IMR-90 (cell line): ENCODE data around the gene PAQR9. TPM values are rescaled to one million over a fixed set of nuclear protein-coding genes. Genes with fewer than 3 reads are reported as not detected.

ENCODE experiments used
- ATAC-seq: fragments of 200-7000 bp; cut with Tn5 transposase; 2 replicates; pipeline ENCODE4 v1.9.1; 2020; ENCODE audit warnings: low read depth, mild to moderate bottlenecking, moderate library complexity
- BruUV-seq: library from RNA; stranded (reverse); fragments of 400-500 nt; replicated peaks from 2 replicates; lab custom pipeline; 2021; lab: Mats Ljungman, UMichigan
- CTCF ChIA-PET: fragments of 300-600 bp; formaldehyde crosslinking; extraction: SDS; loops from one replicate; lab custom pipeline; 2021; ENCODE audit warnings: antibody characterized with exemption; lab: Yijun Ruan, JAX
- POLR2A ChIA-PET: fragments of 300-600 bp; sonication (Branson Sonifier 250); formaldehyde crosslinking; loops from one replicate; lab custom pipeline; 2022; ENCODE audit warnings: antibody characterized with exemption; ENCODE audit not compliant: unreplicated experiment; lab: Charles Lee
- DNase-seq: peaks from one replicate; pipeline ENCODE4 v3.0.0; 2013
- H2AFZ ChIP-seq: replicated peaks from 2 replicates; pipeline ENCODE3; 2013; ENCODE audit warnings: low read length, mild to moderate bottlenecking; ENCODE audit not compliant: poor library complexity
- H2AK5ac ChIP-seq: 2 replicates; pipeline ENCODE4 v1.6.1; 2013; ENCODE audit warnings: low read depth, low read length, inconsistent platforms
- H2AK9ac ChIP-seq: replicated peaks from 2 replicates; pipeline ENCODE3; 2013; ENCODE audit warnings: mild to moderate bottlenecking, low read depth, low read length, moderate library complexity; ENCODE audit not compliant: poor library complexity
- H2BK120ac ChIP-seq: 2 replicates; pipeline ENCODE4 v1.6.1; 2013; ENCODE audit warnings: low read depth, low read length, inconsistent platforms
- H2BK15ac ChIP-seq: 3 replicates; pipeline ENCODE4 v1.6.1; 2013; ENCODE audit warnings: low read depth, low read length, inconsistent platforms
- H2BK20ac ChIP-seq: 2 replicates; pipeline ENCODE4 v1.6.1; 2013; ENCODE audit warnings: low read depth, mild to moderate bottlenecking, inconsistent platforms, low read length, moderate library complexity
- H2BK5ac ChIP-seq: 2 replicates; pipeline ENCODE4 v1.6.1; 2013; ENCODE audit warnings: mild to moderate bottlenecking, low read depth, low read length, inconsistent platforms; ENCODE audit not compliant: poor library complexity, severe bottlenecking
- H3K14ac ChIP-seq: replicated peaks from 2 replicates; pipeline ENCODE4 v1.6.1; 2013; ENCODE audit warnings: low read depth, low read length, inconsistent platforms
- H3K18ac ChIP-seq: 2 replicates; pipeline ENCODE4 v1.6.1; 2013; ENCODE audit warnings: low read depth, low read length, control low read depth
- H3K23ac ChIP-seq: 2 replicates; pipeline ENCODE4 v1.6.1; 2013; ENCODE audit warnings: low read depth, low read length, inconsistent platforms
- H3K27ac ChIP-seq: 2 replicates; pipeline ENCODE4 v1.5.1; 2013; ENCODE audit warnings: mild to moderate bottlenecking, control low read depth, low read length; ENCODE audit not compliant: insufficient read depth
- H3K27me3 ChIP-seq: 2 replicates; pipeline ENCODE4 v1.6.1; 2013; ENCODE audit warnings: low read length; ENCODE audit not compliant: control insufficient read depth, insufficient read depth
- H3K36me3 ChIP-seq: 2 replicates; pipeline ENCODE4 v1.6.1; 2013; ENCODE audit warnings: low read length, mixed read lengths; ENCODE audit not compliant: control insufficient read depth, insufficient read depth
- H3K4ac ChIP-seq: 2 replicates; pipeline ENCODE4 v1.6.1; 2013; ENCODE audit warnings: low read depth, low read length, inconsistent platforms
- H3K4me1 ChIP-seq: 2 replicates; pipeline ENCODE4 v1.6.1; 2013; ENCODE audit warnings: low read length, mixed read lengths; ENCODE audit not compliant: control insufficient read depth, insufficient read depth
- H3K4me2 ChIP-seq: 2 replicates; pipeline ENCODE4 v1.6.1; 2013; ENCODE audit warnings: low read depth, mild to moderate bottlenecking, control low read depth, low read length, moderate library complexity
- H3K4me3 ChIP-seq: 2 replicates; pipeline ENCODE4 v1.5.1; 2013; ENCODE audit warnings: low read depth, mild to moderate bottlenecking, control low read depth, low read length, moderate library complexity; ENCODE audit not compliant: insufficient read depth
- H3K56ac ChIP-seq: 2 replicates; pipeline ENCODE4 v1.6.1; 2013; ENCODE audit warnings: low read length, inconsistent platforms; ENCODE audit not compliant: insufficient read depth; ENCODE audit errors: extremely low read depth
- H3K79me1 ChIP-seq, 2 experiments: 2 replicates each; pipeline ENCODE4 v1.6.1; 2013; ENCODE audit warnings: low read length in 2 of 2, inconsistent platforms in 1 of 2, low read depth in 1 of 2
- H3K9ac ChIP-seq: 2 replicates; pipeline ENCODE4 v1.6.1; 2013; ENCODE audit warnings: low read depth, low read length, control low read depth
- H3K9me1 ChIP-seq: 2 replicates; pipeline ENCODE4 v1.6.1; 2013; ENCODE audit warnings: low read length, inconsistent platforms; ENCODE audit not compliant: insufficient read depth
- H3K9me3 ChIP-seq: 2 replicates; pipeline ENCODE4 v1.6.1; 2013; ENCODE audit warnings: low read length; ENCODE audit not compliant: control insufficient read depth, insufficient read depth
- H4K20me1 ChIP-seq: 2 replicates; pipeline ENCODE4 v1.6.1; 2013; ENCODE audit warnings: low read length, inconsistent platforms; ENCODE audit not compliant: insufficient read depth
- H4K5ac ChIP-seq: 2 replicates; pipeline ENCODE4 v1.6.1; 2013; ENCODE audit warnings: mild to moderate bottlenecking, low read depth, low read length, control low read depth
- H4K8ac ChIP-seq, 2 experiments: 2 replicates each; pipeline ENCODE4 v1.6.1; 2013; ENCODE audit warnings: low read depth in 2 of 2, low read length in 2 of 2, control low read depth in 1 of 2, inconsistent platforms in 1 of 2
- H4K91ac ChIP-seq: 2 replicates; pipeline ENCODE4 v1.6.1; 2013; ENCODE audit warnings: low read depth, low read length, inconsistent platforms; ENCODE audit not compliant: insufficient read depth
- BHLHE40 ChIP-seq: fragments of 150-350 bp; IDR thresholded peaks from 2 replicates; pipeline ENCODE4 v1.6.1; 2016; ENCODE audit warnings: mild to moderate bottlenecking, low read depth, low read length
- CEBPB ChIP-seq: IDR thresholded peaks from 2 replicates; pipeline ENCODE4 v1.6.1; 2012; ENCODE audit warnings: low read depth, low read length, improper control_type of control experiment
- CHD1 ChIP-seq: IDR thresholded peaks from 2 replicates; pipeline ENCODE4 v1.6.1; 2012; ENCODE audit warnings: low read depth, low read length, improper control_type of control experiment
- ELK1 ChIP-seq: fragments of 150-350 bp; IDR thresholded peaks from 2 replicates; pipeline ENCODE4 v1.6.1; 2016; ENCODE audit warnings: low read depth, mild to moderate bottlenecking, low read length, moderate library complexity, borderline replicate concordance
- FOS ChIP-seq: fragments of 150-350 bp; IDR thresholded peaks from 2 replicates; pipeline ENCODE4 v1.6.1; 2016; ENCODE audit warnings: low read depth, low read length
- MAFK ChIP-seq: IDR thresholded peaks from 2 replicates; pipeline ENCODE4 v1.6.1; 2012; ENCODE audit warnings: low read depth, low read length, improper control_type of control experiment
- MAZ ChIP-seq: IDR thresholded peaks from 2 replicates; pipeline ENCODE4 v1.6.1; 2012; ENCODE audit warnings: low read depth, mild to moderate bottlenecking, low read length, improper control_type of control experiment, moderate library complexity, borderline replicate concordance
- MXI1 ChIP-seq: IDR thresholded peaks from 2 replicates; pipeline ENCODE4 v1.6.1; 2012; ENCODE audit warnings: low read depth, mild to moderate bottlenecking, low read length, moderate library complexity, borderline replicate concordance
- NFE2L2 ChIP-seq: fragments of 150-350 bp; IDR thresholded peaks from 2 replicates; pipeline ENCODE4 v1.6.1; 2016; ENCODE audit warnings: low read depth, mild to moderate bottlenecking, low read length
- POLR2A ChIP-seq: IDR thresholded peaks from 2 replicates; pipeline ENCODE4 v1.6.1; 2012; ENCODE audit warnings: mild to moderate bottlenecking, low read depth, low read length
- RAD21 ChIP-seq: IDR thresholded peaks from 2 replicates; pipeline ENCODE4 v1.6.1; 2012; ENCODE audit warnings: low read length, improper control_type of control experiment
- RCOR1 ChIP-seq: IDR thresholded peaks from 2 replicates; pipeline ENCODE4 v1.6.1; 2012; ENCODE audit warnings: mild to moderate bottlenecking, low read length, improper control_type of control experiment; ENCODE audit not compliant: insufficient replicate concordance
- RFX5 ChIP-seq: IDR thresholded peaks from 2 replicates; pipeline ENCODE4 v1.8.0; 2012; ENCODE audit warnings: low read depth, mild to moderate bottlenecking, low read length, moderate library complexity
- SMC3 ChIP-seq: fragments of 150-350 bp; IDR thresholded peaks from 2 replicates; pipeline ENCODE4 v1.6.1; 2016; ENCODE audit warnings: low read depth, mild to moderate bottlenecking, antibody characterized with exemption, low read length, moderate library complexity
- WGBS, 2 experiments: methylation state at CpG; one replicate each; pipeline versions ENCODE4 v1.1.5 to v1.1.7; 2013; ENCODE audit warnings: missing lambda C conversion rate in 2 of 2; ENCODE audit not compliant: insufficient read length in 1 of 2; ENCODE audit errors: extremely low coverage in 2 of 2; 5-methylcytosine and 5-hydroxymethylcytosine counted together
- dilution Hi-C: fragments of 300-500 bp; cut with HindIII; formaldehyde crosslinking; loops from one replicate; pipeline ENCODE4 v1.14.3; 2018; ENCODE audit warnings: low sequenced_read_pairs; ENCODE audit not compliant: unreplicated experiment
- in situ Hi-C: fragments of 300-500 bp; cut with MboI; formaldehyde crosslinking; loops from 3 replicates; pipeline ENCODE4 v1.14.3; 2019; ENCODE audit warnings: low sequenced_read_pairs, inconsistent platforms, mixed read lengths
- intact Hi-C: fragments of 100-400 bp; cut with micrococcal nuclease; formaldehyde crosslinking; loops from 2 replicates; pipeline ENCODE4 v1.10.0; 2022
- polyA plus RNA-seq, 3 experiments: library from polyadenylated mRNA; depleted of rRNA; stranded (reverse); fragments of >200 nt; gene quantifications; 2 replicates each; pipeline ENCODE4 v1.2.3, GENCODE V29; 2012; ENCODE audit warnings: low replicate concordance in 1 of 3
- total RNA-seq: library from RNA; depleted of rRNA; stranded (reverse); fragments of >200 nt; gene quantifications from 2 replicates; pipeline ENCODE4 v1.2.3, GENCODE V29; 2012
- TF ChIP-seq, protein P1 (sequence below): fragments of 150-350 bp; IDR thresholded peaks from 2 replicates; pipeline ENCODE4 v1.6.1; 2017; ENCODE audit warnings: mild to moderate bottlenecking, antibody characterized with exemption, low read length, low read depth
- TF ChIP-seq, protein P2 (sequence below): conservative IDR thresholded peaks from 2 replicates; pipeline ENCODE4 v1.5.1; 2012; ENCODE audit warnings: mild to moderate bottlenecking, low read depth, low read length, improper control_type of control experiment

PAQR9 gene
- total and polyA plus RNA-seq, 2 of the 4 experiments (the other 2 are of a cell fraction), result 0.05 TPM; not detected in 1

DNA sequence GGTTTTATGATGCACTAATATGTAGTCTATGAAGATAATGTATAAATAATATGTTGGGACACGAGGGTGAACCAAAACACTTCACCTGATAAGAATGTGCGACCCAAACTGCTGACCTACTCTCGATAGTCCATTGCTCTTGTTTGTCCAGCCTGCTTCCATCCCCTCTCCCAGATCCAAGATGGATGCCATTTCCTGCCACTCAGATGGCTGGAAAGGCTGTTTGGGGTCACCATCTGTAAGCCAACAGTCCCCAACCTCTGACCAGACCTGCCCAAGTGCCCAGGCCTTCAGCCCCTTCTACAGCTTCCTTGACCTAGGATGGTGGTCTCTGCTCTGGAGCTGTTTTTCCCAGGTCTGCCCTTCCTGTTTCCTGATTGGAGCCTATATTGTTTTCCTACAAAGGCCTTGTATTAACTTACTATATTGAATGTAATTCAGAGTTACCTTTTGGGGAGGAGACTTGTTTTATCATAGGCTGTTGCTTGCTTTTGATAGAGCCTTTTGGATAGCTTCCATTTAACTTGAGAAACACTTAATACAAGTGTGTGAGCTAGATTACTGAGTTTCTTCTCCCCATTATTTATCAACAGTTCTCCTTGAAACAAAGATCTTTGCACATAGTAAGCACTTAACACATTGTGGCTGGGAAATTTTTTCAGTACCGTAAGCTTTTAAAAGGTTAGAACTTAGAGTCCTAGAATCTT lies 5.0 kb upstream of the PAQR9 start:
- no peak overlapping the region for H2AK9ac ChIP-seq
- no peak overlapping the region for H2BK20ac ChIP-seq
- CTCF ChIA-PET, result no interaction called here
- H3K4ac ChIP-seq, result no peak overlapping the region
- no peak overlapping the region for H3K27ac ChIP-seq
- no peak overlapping the region for H2BK5ac ChIP-seq
- peaks cover 46% of the 10 kb centered on the region for H3K27me3 ChIP-seq
- no peak overlapping the region for H2BK15ac ChIP-seq
- intact Hi-C loops, result no loop called here
- no peak overlapping the region for H4K91ac ChIP-seq
- H3K4me1 ChIP-seq, result no peaks in the 10 kb centered on the region
- H3K9me1 ChIP-seq, result no peaks in the 10 kb centered on the region
- H4K20me1 ChIP-seq, result no peaks in the 10 kb centered on the region
- no peak overlapping the region for H3K4me3 ChIP-seq
- no peak overlapping the region for H3K4me2 ChIP-seq
- TF ChIP-seq RAD21 (no peak), CHD1 (no peak), MAFK (no peak), MAZ (no peak), RCOR1 (no peak), RFX5 (no peak), CEBPB (no peak), FOS (no peak), POLR2A (no peak), NFE2L2 (no peak), MXI1 (no peak), SMC3 (no peak), BHLHE40 (no peak), ELK1 (no peak)
- TF ChIP-seq, protein P1, sequence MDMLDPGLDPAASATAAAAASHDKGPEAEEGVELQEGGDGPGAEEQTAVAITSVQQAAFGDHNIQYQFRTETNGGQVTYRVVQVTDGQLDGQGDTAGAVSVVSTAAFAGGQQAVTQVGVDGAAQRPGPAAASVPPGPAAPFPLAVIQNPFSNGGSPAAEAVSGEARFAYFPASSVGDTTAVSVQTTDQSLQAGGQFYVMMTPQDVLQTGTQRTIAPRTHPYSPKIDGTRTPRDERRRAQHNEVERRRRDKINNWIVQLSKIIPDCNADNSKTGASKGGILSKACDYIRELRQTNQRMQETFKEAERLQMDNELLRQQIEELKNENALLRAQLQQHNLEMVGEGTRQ, result no peak
- TF ChIP-seq, protein P2, sequence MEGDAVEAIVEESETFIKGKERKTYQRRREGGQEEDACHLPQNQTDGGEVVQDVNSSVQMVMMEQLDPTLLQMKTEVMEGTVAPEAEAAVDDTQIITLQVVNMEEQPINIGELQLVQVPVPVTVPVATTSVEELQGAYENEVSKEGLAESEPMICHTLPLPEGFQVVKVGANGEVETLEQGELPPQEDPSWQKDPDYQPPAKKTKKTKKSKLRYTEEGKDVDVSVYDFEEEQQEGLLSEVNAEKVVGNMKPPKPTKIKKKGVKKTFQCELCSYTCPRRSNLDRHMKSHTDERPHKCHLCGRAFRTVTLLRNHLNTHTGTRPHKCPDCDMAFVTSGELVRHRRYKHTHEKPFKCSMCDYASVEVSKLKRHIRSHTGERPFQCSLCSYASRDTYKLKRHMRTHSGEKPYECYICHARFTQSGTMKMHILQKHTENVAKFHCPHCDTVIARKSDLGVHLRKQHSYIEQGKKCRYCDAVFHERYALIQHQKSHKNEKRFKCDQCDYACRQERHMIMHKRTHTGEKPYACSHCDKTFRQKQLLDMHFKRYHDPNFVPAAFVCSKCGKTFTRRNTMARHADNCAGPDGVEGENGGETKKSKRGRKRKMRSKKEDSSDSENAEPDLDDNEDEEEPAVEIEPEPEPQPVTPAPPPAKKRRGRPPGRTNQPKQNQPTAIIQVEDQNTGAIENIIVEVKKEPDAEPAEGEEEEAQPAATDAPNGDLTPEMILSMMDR, result no peak
- H3K56ac ChIP-seq, result no peak overlapping the region
- H2AK5ac ChIP-seq, result no peak overlapping the region
- POLR2A ChIA-PET, result no interaction called here
- H3K79me1 ChIP-seq, result no peaks in the 10 kb centered on the region
- no peak for ATAC-seq
- no peak overlapping the region for H3K23ac ChIP-seq
- BruUV-seq, result no TSS peak
- no peak overlapping the region for H2AFZ ChIP-seq
- no peak overlapping the region for H2BK120ac ChIP-seq
- H3K18ac ChIP-seq, result no peak overlapping the region
- 60% methylated on average over 1 of the region's 4 CpGs; no CpG with 5 or more reads in 1 of the 2 experiments for WGBS, 2 experiments
- H3K9me3 ChIP-seq, result no peaks in the 10 kb centered on the region
- DNase-seq, result no peak
- no peak overlapping the region for H4K5ac ChIP-seq
- no peak overlapping the region for H3K14ac ChIP-seq
- H4K8ac ChIP-seq, result no peak overlapping the region
- in situ Hi-C loops, result no loop called here
- no peak overlapping the region for H3K9ac ChIP-seq
- dilution Hi-C loops, result no loop called here
- no peaks in the 10 kb centered on the region for H3K36me3 ChIP-seq
